Activated effector memory CD4-positive, alpha-beta T cell treated with Interleukin-2 at 50 U/mL for 16 hours (primary cell): Measurements from ENCODE around the gene SNPH.

ENCODE experiments used
- DNase-seq: peaks from one replicate; pipeline ENCODE4 v3.0.0-alpha.2; 2020

SNPH gene

GRCh38 chr20:1287787-1288569 lies 21.9 kb downstream of the SNPH start:
- DNase-seq: no peak

GRCh38 chr20:1291191-1291741 lies 25.2 kb downstream of the SNPH start:
- no peak for DNase-seq

- no peak for DNase-seq
Measured at GRCh38 chr20:1292620-1293019, 26.5 kb downstream of the SNPH start.

- no peak for DNase-seq
Measured at GRCh38 chr20:1293641-1294379, 27.7 kb downstream of the SNPH start.

- no peak for DNase-seq
Measured at GRCh38 chr20:1294497-1294896, 28.4 kb downstream of the SNPH start.

GRCh38 chr20:1295276-1295930 lies 29.3 kb downstream of the SNPH start:
- DNase-seq: no peak

GRCh38 chr20:1296117-1296610 lies 30.1 kb downstream of the SNPH start:
- no peak for DNase-seq

GRCh38 chr20:1296922-1297321 lies 30.8 kb downstream of the SNPH start:
- DNase-seq: no peak

GRCh38 chr20:1297486-1297885 lies 31.4 kb downstream of the SNPH start:
- DNase-seq: no peak

GRCh38 chr20:1298166-1298565 lies 32.1 kb downstream of the SNPH start:
- DNase-seq: no peak

- DNase-seq: no peak
Measured at GRCh38 chr20:1298888-1299511, 32.9 kb downstream of the SNPH start.

GRCh38 chr20:1299522-1299921 lies 33.4 kb downstream of the SNPH start:
- no peak for DNase-seq

- DNase-seq: no peak
Measured at GRCh38 chr20:1300083-1300840, 34.2 kb downstream of the SNPH start.

- peak; percentile 36 for DNase-seq
Measured at GRCh38 chr20:1301031-1301529, 35.0 kb downstream of the SNPH start.

- no peak for DNase-seq
Measured at GRCh38 chr20:1302685-1303541, 36.8 kb downstream of the SNPH start.

- DNase-seq: no peak
Measured at GRCh38 chr20:1304710-1305515, 38.8 kb downstream of the SNPH start.

GRCh38 chr20:1305712-1306111 lies 39.6 kb downstream of the SNPH start:
- DNase-seq: no peak

GRCh38 chr20:1306316-1307135 lies 40.4 kb downstream of the SNPH start:
- no peak for DNase-seq

GRCh38 chr20:1307171-1307570 lies 41.1 kb downstream of the SNPH start:
- DNase-seq: no peak
